GM19043 (cell line): ENCODE data around the gene RPS27.

Experiments
- ATAC-seq: cut with Tn5 transposase; IDR thresholded peaks from one replicate; pipeline ENCODE4 v1.9.1; 2021; ENCODE audit warnings: low read depth; ENCODE audit not compliant: unreplicated experiment

RPS27 gene

DNA sequence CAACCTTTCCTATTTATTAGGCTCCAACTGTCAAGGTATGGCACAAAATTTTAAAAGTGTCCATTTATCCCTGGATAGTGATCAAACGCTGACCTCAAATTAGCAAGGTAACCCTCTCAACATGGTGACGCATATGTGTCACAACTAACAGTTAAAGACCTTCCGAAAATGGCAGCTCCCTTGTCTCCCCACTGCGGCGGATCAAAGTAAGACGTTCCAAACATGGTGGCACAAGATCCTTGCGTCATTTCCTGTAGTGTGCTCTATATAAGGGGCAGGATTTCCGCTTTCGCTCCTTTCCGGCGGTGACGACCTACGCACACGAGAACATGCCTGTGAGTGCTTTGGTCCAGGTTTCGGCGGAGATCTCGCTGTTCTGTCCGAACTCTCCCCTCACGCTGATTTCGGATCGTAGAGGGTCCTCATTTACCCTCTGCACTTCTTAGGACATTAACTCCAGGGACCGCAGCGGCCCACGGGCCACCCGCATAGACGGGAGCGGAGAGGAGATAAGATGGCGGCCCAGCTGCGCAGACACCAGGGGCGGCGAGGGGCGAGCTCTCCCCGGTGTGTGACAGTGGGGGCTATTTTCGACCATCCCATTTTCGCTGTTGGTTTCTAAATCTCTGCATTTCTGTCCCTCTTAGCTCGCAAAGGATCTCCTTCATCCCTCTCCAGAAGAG lies at the start of gene RPS27:
Gene RPS27 (plus strand): TSS at position 295 of the 683 bp plus-strand sequence. CDS start 35 bp downstream, at position 330.
- peak; percentile 55 for ATAC-seq

- ATAC-seq = no peak
Observed at GRCh38 chr1:153941826-153942725, 48.5 kb upstream of the RPS27 start.

GRCh38 chr1:153942766-153943549 lies 47.6 kb upstream of the RPS27 start:
- ATAC-seq = no peak

DNA sequence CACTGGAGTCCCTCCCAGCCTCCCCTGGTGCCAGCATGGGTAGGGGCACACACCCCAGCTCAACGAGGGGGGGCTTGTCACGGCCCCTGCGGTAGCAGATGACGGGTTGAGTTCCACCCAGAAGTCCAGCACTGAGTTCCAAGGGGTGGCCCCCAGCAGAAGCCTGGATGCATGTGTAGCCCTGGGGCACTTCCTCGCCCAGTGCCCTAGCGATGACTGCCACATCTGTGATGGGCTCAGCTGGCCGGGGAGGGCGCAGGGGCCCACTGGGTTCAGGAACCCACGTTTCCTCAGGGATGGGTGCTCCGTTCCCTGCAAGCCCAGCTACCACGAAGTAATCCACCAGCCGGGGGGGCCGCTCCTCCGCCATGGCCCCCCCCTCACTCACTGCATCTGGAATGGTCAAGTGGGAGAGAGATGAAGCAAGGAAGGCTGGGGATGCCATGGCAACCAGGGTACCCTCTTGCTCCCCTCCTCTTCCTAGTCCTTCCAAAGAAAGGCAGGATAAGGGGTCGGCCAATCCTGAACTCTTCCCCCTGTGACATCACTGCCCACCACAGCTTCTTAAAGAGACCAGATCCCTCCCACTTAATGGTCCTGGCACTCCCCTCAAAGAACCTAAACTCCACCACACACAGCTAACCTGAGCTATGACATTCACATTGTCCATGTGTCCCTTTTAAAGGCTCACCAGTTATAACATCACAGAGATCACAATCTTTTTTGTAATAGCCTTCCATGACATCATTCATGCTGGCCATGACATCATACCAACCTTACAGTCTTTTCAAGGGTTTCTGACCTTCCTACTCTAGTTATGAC lies 46.3 kb upstream of the RPS27 start:
- no peak for ATAC-seq

DNA sequence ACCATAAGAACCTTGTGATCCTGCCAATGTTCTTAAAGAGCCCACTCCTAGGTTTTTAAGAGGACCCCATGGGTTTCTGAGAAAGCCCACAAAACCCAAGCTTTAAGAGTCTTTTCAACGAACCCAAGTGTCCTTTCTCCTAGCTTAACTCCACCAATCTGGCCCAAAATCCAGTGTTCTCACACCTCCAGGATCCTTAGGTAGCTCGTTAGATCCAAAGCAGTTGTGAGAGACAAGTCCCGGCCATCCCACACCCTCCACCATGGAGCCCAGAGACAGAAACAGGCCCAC lies 45.8 kb upstream of the RPS27 start:
- ATAC-seq = no peak

GRCh38 chr1:153945131-153945794 lies 45.3 kb upstream of the RPS27 start:
- peak; percentile 33 for ATAC-seq

GRCh38 chr1:153945795-153946621 lies 44.6 kb upstream of the RPS27 start:
- peak; percentile 61 for ATAC-seq

GRCh38 chr1:153946622-153947241 lies 43.8 kb upstream of the RPS27 start, which contains the start of gene DENND4B:
Gene DENND4B (minus strand): TSS chr1:153946718. CDS start chr1:153944374, 2,344 bp downstream.
- peak; percentile 60 for ATAC-seq

GRCh38 chr1:153951183-153951582 lies 39.4 kb upstream of the RPS27 start:
- ATAC-seq = no peak

- no peak for ATAC-seq
Observed at GRCh38 chr1:153951801-153952200, 38.8 kb upstream of the RPS27 start.

DNA sequence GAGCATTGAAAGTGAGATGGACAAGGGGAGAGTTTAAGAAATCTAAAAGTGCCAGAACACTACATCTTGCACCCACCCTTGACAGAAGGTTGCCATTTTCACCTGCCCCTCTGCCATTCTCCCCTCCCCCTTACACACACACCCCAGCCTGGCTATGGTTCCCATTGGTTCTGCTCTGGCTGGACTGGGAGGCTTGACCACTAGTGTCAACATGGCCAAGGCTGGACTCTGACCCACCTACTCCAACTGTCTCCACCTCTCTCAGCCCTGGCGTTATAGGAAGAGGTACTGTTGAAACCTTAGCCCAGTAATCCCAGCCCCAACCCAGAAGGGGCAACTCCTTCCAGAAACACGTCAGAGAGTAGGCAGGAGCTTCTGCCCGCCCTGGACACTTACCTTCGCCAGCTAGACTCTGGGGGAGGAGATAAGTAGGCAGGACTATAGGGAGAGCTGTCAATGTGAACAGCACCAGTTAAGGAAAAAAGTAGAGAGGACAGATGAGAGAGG lies 36.6 kb upstream of the RPS27 start:
- ATAC-seq = no peak

DNA sequence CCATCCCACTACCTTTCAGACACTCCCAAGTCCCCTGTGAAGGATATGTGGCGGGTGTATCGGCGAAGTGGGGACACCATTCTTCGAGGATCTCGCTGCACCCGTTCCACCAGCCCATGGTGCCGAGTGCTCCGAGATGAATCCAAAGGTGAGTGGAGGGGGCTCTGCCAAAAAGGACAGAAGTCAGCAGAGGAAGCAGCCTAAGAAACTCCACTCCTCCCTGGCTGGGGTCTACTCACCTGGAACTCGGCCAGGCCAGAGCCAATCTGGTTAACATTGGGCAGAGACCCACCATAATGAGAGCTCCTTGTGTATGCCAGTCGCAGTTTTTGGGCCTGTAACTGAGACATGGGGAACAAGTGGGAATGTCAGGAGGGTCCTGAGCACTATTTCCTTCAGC lies 35.7 kb upstream of the RPS27 start:
- ATAC-seq = no peak

- ATAC-seq = no peak
Observed at GRCh38 chr1:153956997-153957715, 33.4 kb upstream of the RPS27 start.

- no peak for ATAC-seq
Observed at GRCh38 chr1:153957744-153958110, 32.8 kb upstream of the RPS27 start.

GRCh38 chr1:153958111-153958960 lies 32.2 kb upstream of the RPS27 start, which contains the start of gene CRTC2:
Gene CRTC2 (minus strand): TSS chr1:153958612. CDS start chr1:153958497, 115 bp downstream.
- peak; percentile 76 for ATAC-seq

DNA sequence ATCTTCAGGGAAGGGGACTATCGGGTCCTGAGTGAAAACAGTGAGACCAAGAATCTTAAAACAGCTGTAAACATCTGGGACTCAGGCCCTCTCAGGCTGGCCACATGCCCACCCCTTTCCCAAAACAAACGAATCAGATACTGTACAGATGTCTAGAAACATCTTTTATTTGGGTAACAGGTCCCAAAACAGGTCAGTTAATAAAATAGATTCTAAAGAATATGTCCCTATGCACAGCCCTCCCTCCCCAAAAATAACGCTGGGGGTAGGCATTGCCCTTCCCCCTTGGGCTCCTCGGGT lies 31.7 kb upstream of the RPS27 start:
- no peak for ATAC-seq

GRCh38 chr1:153959454-153959853 lies 31.1 kb upstream of the RPS27 start:
- no peak for ATAC-seq
